GM21723 (cell line): ENCODE results near the gene FBXO41.

Experiments
- ATAC-seq: cut with Tn5 transposase; IDR thresholded peaks from one replicate; pipeline ENCODE4 v1.9.1; 2021; ENCODE audit warnings: mild to moderate bottlenecking, moderate library complexity; ENCODE audit not compliant: unreplicated experiment

The FBXO41 gene, protein sequence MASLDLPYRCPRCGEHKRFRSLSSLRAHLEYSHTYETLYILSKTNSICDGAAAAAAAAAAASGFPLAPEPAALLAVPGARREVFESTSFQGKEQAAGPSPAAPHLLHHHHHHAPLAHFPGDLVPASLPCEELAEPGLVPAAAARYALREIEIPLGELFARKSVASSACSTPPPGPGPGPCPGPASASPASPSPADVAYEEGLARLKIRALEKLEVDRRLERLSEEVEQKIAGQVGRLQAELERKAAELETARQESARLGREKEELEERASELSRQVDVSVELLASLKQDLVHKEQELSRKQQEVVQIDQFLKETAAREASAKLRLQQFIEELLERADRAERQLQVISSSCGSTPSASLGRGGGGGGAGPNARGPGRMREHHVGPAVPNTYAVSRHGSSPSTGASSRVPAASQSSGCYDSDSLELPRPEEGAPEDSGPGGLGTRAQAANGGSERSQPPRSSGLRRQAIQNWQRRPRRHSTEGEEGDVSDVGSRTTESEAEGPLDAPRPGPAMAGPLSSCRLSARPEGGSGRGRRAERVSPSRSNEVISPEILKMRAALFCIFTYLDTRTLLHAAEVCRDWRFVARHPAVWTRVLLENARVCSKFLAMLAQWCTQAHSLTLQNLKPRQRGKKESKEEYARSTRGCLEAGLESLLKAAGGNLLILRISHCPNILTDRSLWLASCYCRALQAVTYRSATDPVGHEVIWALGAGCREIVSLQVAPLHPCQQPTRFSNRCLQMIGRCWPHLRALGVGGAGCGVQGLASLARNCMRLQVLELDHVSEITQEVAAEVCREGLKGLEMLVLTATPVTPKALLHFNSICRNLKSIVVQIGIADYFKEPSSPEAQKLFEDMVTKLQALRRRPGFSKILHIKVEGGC

DNA sequence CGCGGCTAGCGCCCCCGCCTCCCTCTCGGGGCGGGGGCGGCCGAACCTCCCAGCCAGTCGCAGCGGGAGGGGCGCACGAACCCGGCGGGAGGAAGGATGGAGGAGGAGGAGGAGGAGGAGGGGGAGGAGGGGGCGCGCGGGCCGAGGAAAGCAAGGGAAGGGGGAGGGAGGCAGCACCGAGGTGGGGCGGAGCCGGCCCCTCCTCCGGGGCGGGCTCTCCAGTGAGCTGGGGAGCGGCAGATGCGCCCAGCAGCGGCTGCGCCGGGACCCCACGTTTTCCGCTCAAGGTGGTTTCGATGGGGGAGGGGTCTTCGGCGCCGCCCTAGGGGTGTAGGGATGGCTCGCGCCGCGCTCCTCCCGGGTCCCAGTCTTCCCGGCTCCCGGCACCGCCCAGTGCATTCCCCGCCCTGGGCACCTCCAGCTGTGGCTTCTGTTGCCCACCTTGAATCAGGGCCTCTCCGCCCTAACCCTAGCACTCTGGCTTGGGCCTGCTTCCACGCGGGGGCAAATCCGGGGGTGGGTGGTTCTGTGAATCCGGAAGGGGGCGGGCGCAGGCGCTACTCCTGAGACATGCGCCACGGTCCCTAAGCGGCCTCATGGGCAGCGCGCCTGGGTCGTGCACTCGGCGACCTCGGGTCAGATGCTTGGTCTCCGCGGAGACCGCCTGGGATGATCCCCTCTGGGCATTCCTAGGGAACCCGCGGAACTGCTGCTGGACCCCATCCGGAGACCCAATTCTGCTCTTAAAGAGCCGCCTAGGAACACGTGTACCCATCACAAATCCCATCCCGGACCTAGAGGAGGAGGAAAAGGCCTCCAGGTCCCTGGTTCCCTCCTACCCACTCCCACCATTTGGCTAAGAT, at the start of gene FBXO41:
Gene FBXO41 (minus strand): TSS at position 183 of the 863 bp plus-strand sequence. CDS start 14,848 bp downstream, outside the sequence.
- peak; percentile 76 for ATAC-seq

DNA sequence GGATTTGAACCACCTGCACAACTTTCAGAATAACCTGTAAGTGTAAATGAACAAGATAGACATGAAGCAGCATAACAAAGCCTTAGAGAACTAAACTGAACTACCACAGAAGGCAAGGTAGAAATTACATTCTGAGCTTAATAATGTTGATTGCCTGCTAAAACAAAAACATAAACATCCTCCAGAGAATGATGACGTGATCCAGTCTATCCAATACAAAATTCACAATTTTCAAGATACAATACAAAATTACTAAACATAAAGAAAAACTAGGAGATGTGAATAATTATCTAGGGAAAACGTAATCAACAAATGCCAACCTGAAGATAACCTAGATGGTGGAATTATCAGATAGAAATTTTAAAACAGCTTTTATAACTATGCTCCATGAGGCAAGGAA, 49.8 kb upstream of the FBXO41 start:
- ATAC-seq = no peak

DNA sequence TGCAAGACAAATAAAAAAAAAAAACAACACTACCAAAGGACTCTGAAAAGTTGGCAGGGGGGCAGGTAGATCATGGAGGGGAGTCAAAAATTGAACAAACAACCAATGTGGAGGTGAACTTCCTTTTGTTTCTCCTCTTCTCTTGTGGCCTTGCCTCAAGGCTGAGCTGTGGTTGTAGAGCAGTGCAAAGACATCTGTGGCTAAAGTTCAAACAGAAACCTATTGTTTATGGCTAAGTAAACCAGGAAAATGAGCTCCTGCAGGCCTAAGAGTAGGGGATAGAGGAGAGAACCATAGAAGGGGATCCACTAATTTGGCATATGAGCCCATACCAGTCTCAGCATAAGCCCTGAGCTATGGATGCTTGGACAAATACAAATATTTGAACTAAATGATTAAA, 49.3 kb upstream of the FBXO41 start:
- no peak for ATAC-seq

DNA sequence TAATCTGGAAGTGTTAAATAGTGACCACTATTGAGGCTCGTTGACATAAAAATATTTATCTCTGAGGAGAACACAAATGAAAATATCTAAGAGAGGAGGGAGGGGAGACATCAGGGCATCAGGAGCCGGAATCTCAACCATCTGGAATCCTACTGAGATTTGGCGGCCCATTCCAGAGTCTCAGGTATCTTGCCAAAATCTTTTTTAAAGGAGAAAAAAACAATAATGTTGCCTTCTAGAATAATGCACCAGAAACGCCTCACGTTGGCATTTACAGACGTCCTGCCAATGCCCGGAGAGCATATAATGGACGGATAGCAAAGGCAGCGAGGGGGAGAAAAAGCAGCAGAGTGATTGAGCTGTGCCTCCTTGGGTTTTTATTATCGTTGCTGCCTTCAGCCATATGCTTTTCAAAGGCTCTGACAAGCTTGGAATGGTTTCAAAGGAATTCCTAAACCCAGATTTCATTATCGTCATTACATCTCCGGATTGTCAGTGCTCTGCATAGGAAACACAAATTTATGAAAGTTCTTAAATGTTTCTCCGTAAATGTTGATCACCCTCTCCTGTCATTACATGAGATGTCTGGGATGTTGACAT, 39.9 kb upstream of the FBXO41 start:
- ATAC-seq = no peak

DNA sequence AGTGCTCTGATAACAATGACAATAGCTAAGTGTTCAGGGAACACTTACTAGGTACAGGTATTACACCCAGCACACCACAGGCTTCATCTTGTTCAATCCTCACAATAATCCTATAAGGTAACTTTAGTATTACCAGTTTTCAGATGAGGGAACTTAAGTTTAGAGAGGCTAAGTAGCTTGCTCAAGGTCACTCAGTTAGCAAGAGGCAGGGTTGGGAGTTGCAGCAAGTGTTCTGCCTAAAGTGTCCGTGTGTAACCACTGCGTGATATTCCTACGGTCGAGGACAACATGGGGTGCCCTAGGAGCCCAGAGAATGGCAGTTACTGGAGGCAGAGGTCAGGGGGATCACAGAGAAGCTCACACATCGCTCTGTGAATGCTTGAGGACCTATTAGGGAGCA, 39.3 kb upstream of the FBXO41 start:
- ATAC-seq = no peak

DNA sequence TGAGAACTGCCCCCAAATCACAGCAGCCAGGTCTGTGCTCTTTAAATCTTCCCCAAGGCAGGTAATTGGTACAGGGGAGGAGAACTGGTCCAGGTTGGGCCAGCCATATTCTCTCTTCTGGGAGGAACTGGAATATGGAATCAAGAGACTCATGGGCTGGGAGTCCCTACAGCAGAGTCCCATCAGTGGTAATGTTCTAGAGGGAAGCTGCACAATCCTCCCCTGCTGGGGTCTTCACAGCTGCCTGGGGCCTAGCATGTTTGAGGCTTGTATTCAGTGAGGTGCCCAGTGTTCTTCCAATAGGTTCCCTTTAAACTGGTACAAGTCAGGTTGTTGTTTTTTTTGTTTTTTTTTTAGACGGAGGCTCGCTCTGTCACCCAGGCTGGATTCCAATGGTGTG, 30.2 kb upstream of the FBXO41 start:
- no peak for ATAC-seq

DNA sequence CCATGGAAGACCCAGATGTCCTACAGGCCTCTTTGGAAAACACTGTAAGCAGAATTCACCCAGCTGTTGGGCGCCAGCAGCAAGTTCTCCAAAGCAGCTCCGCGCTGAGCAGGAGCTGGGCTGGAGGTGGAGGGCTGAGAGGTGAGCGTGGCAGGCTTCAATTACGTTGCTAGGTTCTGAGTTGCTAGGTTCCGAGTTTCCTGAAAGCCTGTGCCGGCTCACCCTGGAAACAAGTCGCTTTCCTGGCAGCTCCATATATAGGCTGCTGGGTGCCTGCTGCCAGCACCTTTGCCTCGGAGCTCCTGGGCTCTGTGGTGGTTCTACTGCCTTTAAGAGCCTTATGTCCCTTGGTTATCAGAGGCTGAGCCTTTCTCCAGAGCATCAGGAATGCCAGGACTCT, 23.4 kb upstream of the FBXO41 start:
- ATAC-seq = no peak

DNA sequence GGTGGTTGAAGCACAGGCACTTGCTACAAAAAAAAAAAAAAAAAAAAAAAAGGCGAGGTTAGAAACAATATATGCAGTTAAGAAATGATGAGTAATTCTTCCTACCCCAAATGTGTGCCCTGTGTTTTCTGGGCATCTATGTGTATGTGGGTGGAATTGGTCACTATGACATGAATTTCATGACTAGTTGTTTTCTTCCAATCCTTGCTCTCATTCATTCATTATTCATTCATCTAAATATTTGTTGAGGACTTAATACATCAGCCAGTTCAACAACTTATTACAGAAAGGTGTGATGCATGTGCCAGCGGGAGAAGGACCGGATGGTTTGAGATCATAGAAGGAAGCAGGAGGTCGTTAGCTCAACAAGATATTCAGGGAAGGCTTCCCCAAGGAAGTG, 17.4 kb upstream of the FBXO41 start:
- ATAC-seq = no peak

DNA sequence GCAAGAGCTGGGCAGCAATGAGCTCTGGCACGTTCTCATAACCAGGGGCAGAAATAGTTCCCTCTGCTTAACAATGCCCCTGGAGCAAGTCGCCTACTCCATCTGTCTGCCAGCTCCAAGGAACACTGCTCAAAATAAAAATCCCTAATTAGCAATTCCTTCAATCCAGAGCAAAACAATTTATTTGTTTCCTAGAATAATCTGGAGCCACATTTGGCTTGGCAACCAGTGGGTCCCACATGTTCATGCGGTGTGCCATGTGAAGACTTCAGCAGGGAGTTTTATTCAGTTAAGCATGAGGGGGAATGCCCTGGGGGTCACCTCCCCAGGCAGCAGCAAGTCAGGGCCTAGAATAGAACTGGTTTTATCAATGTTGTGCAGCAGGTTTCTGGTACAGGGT, 16.6 kb upstream of the FBXO41 start:
- no peak for ATAC-seq

DNA sequence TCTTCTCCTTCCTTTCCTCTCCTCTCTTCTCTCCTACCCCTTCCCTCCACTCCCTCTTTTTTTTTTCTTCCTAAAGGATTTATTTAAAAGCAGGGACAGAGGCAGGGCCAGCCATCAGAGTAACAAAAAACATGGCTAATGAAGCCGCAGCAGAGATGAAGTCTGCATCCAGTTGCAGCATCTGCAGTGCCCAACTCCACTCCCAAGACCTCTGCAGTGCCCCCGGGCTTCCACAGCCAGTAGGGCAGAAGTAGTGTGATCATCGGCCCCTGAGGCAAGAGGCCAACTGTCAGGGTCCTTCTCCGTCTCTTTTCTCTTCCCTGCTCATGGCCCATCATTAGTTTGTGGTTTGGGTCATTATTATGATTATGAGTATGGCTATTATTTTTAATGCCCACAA, 13.3 kb upstream of the FBXO41 start:
- ATAC-seq = no peak

DNA sequence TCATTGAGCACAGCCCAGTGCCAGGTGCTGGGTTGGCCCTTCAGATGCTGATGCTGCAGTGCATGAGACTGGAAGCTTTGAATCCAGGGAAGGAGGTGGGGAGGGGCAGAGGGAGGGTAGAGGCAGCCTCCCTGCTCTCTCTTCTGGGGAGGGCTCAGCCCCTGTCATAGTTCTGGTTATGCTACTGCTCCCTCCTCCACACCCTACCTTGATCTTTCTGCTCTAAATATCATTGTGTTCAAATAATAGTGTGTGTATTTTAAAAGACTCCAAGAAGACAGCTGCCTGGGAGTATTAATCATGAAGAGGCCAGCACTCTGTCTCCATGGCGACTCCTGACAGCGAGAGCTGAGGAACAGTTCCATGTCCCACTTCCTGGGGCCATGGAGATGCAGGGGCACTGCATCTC, 12.9 kb upstream of the FBXO41 start:
- ATAC-seq = no peak

DNA sequence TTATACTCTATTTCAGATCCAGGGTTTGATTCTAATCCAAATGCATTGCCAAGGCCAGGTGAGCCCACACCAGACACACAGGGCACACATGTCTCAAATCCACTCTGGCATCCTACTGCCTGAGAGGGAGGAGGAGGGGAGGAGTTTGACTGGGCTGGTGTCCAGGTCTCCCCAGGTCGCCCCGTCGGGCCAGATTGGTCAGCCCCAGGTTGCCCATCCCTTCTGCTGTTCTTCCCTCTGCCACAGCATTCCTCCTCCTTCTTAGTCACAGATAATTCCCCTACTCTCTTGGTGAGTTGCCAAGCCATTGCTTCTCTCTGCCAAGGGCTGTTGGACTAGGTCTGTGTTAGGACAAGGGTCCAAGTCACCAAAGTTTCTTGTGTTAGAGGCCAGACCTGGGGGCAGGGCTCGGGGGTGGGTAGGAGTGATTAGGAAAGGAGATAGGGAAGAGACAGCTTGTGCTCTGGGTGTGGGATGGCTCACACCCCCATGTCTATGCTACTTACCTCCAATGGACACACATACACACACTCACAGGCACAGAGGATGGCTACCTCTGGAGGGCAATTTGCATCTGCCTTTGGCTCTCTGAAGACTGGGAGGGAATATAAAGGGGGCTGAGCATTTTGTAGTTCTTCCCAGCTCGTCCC, 11.6 kb upstream of the FBXO41 start:
- no peak for ATAC-seq

DNA sequence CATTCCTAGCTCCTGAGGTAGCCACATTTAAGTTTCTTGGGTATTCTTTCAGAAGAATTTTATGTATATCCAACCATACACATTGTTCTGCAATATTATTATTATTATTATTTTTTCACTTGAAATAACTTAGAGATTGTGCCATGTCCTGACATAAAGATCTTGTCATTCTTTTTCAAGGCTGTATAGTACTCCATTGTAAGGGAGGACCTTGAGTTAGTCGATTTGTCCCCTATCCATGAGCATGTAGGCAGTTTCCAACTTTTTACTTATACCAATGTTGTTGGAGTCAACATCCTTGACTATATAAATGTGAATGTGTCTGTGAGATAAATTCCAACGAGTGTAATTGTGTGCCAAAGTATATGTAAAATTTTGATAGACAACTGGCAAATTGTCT, 10.0 kb upstream of the FBXO41 start:
- ATAC-seq = no peak

DNA sequence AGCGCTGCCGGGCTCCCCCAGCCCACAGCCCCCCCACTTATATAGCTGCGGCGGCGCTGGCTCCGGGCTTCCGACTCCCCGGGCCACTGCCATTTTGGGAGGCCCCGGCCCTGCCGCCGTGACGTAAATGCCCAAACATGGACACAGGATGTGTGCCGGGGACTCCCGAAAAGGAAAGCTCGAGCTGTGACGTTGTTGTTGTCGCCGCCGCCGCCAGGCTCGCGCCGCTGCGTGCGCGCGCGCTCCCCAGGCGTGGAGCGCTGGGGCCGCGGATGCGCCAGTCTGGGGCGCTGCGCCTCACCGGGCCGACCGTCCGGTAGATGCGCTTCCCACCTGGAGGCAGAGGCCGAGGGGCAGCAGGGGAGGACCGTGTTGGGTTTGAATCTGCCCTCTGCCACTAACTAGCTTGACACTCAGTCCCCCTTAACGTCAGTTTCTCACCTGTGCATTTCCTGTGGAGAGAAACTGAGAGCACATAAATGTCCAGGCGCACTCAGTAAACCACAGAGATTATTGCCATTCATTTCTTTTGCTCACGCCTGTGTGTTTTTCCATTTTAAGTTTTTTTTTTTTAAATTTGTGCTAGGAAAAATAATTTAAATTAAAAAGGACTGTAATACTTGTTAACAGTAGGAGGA, 9.4 kb upstream of the FBXO41 start, which contains the start of gene EGR4:
Gene EGR4 (minus strand): TSS at position 15 of the 638 bp plus-strand sequence. CDS start 231 bp downstream, outside the sequence.
- ATAC-seq = peak; percentile 91

DNA sequence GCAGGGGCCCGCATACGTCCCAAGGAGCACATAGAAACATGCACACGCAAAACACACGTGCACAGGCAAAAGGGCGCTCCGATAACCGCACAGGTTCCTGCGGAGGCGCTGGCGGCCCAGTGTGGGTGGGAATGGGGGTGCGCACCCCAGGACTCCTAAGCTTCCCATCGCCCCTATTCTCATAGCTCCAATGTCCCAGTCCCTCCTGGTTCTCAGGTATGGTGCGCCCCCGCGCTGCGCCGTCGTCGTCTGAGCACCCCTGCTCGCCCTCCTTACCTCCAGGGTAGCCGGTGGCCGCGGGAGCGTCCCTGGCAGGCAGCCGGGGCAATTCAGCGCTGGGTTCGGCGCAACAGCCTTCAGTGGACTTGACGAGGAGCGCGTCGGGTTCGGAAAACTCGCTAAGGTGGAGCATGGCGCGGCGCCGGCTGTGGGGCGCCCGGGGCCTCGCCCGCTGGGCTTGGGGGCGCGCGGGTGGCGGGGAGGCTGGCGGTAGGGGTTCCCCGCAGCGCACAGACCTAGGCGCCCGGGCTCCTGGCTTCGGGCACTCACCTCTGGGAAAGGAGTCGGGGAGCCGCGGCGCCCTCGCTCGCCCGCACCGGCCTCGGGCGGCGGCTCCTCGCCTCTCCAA, 8.7 kb upstream of the FBXO41 start:
- no peak for ATAC-seq

DNA sequence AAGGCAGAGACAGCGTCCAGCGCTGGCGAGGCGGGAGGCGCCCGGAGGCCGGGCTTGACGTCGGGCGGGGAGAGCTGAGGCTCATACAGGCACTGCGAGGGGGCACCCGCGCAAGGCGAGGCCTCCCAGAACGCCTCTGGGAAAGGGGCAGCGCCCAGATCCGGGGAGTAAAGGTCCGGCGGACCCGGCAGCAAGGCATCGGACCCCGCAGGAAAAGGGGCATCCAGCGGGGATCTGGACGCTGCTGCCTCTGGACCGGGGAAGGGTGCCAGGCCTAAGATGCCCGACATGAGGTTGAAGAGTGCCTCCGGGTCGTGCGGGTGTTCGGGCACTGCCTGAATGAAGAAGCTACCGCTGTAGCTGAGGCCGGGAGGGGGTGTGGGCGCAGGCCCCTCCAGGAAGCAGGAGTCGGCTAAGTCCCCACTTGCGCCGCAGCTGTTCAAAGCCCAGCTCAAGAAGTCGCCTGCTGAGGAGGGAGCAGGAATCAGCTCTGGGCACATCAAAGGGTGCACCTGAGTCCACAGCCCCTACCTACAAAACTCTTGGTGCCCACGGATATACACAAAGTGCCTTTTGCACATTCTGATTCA, 8.1 kb upstream of the FBXO41 start:
- no peak for ATAC-seq

DNA sequence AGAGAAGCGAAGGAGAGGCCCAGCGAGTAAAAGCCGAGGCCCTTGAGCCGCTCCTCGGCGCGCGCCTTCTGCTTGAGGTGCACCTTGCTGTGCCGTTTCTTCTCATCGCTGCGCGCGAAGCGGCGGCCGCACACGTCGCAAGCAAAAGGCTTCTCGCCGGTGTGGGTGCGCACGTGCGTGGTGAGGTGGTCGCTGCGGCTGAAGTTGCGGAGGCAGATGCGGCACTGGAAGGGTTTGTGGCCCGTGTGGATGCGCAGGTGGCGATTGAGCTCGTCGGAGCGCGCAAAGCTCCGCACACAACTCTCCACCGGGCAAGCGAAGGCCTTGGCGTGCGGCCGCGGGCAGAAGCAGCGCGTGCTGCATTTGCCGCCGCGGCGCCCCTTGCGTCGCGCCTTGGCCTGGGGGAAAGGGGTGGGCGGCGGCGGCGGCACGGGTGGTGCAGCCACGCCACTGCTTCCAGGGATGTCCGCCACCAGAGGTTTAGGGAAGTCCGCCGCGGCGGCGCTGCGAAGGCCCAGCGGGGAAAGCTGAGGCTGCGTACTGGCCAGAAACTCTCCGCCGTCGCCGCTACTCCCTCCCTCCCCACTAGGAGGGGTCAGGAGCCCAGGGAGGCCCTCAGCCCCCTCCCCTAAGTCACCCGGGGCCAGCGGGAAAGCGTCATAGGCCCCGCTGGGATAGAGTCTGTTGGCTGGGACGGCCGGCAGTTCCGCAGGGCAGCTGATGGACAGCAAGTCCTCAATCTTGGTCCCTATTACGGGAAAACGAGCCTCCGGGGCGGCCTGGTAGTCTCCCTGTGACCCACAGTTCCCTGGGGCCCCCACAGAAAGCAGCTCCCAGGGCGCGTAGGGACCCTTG, 7.4 kb upstream of the FBXO41 start:
- no peak for ATAC-seq

DNA sequence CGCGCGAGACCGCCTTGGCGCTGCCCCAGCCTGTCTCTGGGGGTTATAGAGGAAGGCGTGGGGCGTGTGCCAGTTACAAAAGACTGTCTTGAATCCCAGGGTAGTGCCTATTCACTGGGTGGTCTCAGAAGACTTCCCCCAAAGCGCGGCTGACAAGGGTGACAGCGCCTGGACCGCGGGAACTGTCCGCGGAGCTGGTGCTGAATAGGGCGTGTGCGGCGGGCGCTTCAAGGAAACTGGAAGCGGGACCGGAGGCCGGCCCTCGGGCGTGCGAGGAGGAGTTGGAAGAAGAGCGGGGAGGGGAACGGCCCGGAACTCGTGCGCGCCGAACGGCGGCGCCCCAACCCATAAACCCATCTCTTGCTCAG, 6.8 kb upstream of the FBXO41 start:
- ATAC-seq = no peak
